Subcutaneous abdominal adipose tissue (tissue), 5 donors: ENCODE measurements around the gene CHERP.
A peak's percentile ranks its signal among the peaks of the same experiment; 100 is the strongest.

ENCODE experiments used
- H3K27ac ChIP-seq: one replicate; pipeline ENCODE4 v1.7.0; 2013; ENCODE audit warnings: low read depth, mild to moderate bottlenecking, inconsistent platforms, low read length, moderate library complexity
- H3K27me3 ChIP-seq, 5 donors: one replicate each; pipeline ENCODE4 v1.7.0; 2013; ENCODE audit warnings: low read length in 5 of 5, inconsistent platforms in 1 of 5; ENCODE audit not compliant: control insufficient read depth in 5 of 5, insufficient read depth in 4 of 5
- H3K36me3 ChIP-seq, 5 donors: one replicate each; pipeline ENCODE4 v1.7.0; 2013; ENCODE audit warnings: low read length in 5 of 5; ENCODE audit not compliant: control insufficient read depth in 5 of 5, insufficient read depth in 5 of 5
- H3K4me1 ChIP-seq, 5 donors: one replicate each; pipeline ENCODE4 v1.7.0; 2013; ENCODE audit warnings: low read length in 5 of 5, mild to moderate bottlenecking in 3 of 5, moderate library complexity in 1 of 5; ENCODE audit not compliant: control insufficient read depth in 5 of 5, insufficient read depth in 5 of 5
- H3K4me3 ChIP-seq, 5 donors: one replicate each; pipeline ENCODE4 v1.7.0; 2013; ENCODE audit warnings: low read length in 5 of 5, low read depth in 1 of 5
- H3K9ac ChIP-seq, 5 donors: one replicate each; pipeline ENCODE4 v1.7.0; 2013; ENCODE audit warnings: low read length in 5 of 5, mild to moderate bottlenecking in 4 of 5, moderate library complexity in 3 of 5
- H3K9me3 ChIP-seq, 5 donors: one replicate each; pipeline ENCODE4 v1.7.0; 2013; ENCODE audit warnings: low read length in 5 of 5; ENCODE audit not compliant: control insufficient read depth in 5 of 5
- donor health status: healthy.
- donor health status: healthy.
- donor health status: healthy.
- donor health status: healthy.
- donor health status: healthy.

CHERP gene

DNA sequence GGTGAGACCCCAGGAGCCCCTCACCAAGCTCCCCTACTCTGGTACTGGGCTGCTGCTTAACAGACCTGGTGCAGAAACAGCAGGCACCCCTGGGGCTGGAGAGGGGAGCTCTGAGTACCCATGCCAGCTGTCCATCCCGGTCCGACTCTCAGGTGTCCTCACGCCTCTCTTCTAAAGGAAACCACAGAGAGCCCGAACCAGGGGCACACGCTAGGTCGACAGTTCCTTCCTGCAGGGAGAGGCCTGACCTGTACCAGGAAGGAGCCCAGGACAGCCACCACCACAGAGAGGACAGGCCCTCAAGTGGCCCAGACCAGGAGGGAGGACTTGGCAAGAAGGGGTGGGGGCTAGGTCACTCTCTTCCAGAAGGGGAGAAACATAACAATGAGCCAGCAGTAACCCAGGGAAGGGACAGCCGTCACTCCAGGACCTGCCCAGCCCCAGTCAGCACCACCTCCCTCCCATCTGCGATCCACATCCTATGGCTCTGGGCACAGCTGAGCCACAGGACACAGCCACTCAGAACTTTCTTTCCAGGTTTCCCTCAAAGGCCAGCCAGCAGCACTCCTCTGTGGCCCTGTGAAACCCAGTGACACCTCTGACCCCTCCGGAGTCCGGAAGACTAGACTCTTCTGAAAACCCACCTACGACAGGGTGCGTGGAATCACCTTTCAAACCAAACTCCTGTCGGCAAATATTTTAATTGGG, 43.0 kb upstream of the CHERP start:
- Histone ChIP-seq H3K4me3 (peak overlapping the region in 4 of 5 donors; percentile 6 to 32 (median 8)), H3K4me1 (peaks cover 45 to 97% (median 92%) of the 10 kb centered on the region in 5 donors), H3K9me3 (no peaks in the 10 kb centered on the region), H3K27me3 (peaks cover 0 to 3% (median 0%) of the 10 kb centered on the region in 5 donors), H3K9ac (peak overlapping the region in 3 of 5 donors; percentile 18 to 70 (median 26)), H3K27ac (peak overlapping the region; percentile 79), H3K36me3 (no peaks in the 10 kb centered on the region)

DNA sequence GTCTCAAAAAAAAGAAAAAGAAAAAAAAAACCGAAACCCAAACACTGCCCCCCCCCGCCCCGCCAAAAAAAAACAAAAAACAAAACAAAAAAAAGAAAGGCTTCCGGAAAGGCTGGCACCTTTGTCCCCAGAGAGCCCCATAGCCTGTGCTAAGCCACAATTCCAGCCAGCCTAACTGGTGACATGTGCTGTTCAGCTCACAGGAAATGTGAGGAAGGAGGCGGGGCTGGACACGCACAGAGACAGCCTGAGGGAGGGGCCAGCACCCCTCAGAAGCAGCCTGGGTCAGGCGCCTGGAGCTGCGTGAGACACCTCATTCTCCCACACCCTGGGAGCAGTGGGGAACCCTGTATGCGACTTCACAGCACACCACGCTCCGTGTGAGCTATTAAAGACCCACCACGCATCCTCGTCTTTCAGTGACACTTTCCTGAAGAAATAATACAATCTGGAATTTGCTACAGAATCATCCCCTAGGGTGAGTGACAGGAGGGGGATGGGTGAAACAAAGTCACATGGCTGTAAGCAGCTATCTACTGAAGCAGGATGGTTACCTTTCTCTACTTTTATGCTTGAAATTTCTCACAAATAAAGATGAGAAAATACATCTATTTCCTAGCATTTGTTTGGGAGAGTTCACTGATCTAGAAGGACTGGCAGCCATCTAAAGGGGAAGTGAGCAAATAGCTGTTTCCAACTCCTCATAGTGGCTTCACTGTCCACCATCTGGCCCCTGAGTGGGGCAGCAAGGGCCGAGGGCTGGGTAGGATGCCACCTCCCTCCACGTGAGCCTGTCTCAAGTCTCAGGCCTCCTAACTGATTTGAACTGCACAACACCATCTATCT, 42.2 kb upstream of the CHERP start:
- H3K4me1 ChIP-seq = peaks cover 45 to 90% (median 89%) of the 10 kb centered on the region in 5 donors
- H3K9ac ChIP-seq = peak overlapping the region in 3 of 5 donors; percentile 0 to 70 (median 66)
- peak overlapping the region; percentile 7 to 47 (median 25) for H3K4me3 ChIP-seq
- peaks cover 0 to 5% (median 0%) of the 10 kb centered on the region in 5 donors for H3K36me3 ChIP-seq
- H3K27me3 ChIP-seq = peaks cover 0 to 3% (median 0%) of the 10 kb centered on the region in 5 donors
- no peaks in the 10 kb centered on the region for H3K9me3 ChIP-seq
- H3K27ac ChIP-seq = peak overlapping the region; percentile 79

DNA sequence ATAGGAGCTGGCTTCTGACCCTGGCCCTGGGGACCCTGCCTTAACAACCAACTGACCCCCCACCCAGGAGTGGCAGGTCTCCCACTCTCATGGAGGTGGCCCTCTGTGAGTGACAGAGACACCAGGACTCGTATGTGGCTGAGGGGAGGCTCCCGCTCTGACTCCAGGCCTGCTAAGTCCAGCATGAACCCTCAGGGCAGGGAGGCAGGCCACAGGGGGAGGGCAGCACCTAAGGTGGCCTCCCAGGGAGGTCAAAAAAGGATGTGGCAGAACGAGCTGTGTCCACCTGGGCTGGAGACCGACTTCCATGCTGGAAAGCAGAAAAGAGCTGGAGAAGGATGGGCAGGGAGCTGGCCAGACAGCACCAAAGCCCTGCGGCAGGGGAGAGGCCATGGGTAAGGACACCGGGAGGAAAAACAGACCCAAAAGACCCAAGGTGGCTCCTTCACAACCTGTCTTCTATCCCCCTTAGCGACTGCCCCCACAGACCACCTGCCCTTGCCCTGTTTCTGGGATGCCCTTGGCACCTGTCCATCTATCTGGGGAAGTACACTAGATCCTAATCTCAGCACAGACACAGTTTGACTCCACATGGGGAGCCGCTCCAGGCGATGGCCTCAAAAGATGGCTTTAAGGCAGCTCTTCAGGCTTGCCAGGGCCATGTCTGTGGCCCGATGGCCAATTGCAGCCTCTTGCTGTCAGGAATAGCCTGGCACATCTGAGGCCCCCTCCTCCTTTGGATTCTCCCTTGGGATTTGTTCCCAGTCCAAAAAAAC, 40.4 kb upstream of the CHERP start:
- Histone ChIP-seq H3K4me3 (no peak overlapping the region), H3K4me1 (peaks cover 40 to 82% (median 76%) of the 10 kb centered on the region in 5 donors), H3K27me3 (peaks cover 0 to 3% (median 0%) of the 10 kb centered on the region in 5 donors), H3K9ac (peak overlapping the region in 2 of 5 donors; percentile 33 to 35), H3K27ac (peak overlapping the region; percentile 76), H3K36me3 (peaks cover 0 to 22% (median 10%) of the 10 kb centered on the region in 5 donors), H3K9me3 (no peaks in the 10 kb centered on the region)

DNA sequence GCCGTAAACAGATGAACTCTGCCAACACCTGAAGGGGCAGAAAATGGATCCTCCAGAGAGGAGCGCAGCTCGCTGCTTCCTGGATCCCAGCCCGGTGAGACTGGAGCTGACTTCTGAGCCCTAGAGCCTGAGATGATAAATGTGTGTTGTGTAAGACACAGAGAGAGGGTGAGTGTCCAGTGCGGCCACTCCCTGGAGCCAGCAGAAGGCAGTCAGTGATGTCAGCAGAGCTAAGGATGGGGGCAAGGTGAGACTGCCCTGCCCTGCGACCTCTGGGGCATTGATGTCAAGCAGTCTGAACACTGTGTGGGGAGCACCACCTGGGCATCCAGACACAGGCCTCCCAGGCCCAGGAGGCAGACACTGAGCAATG, 39.7 kb upstream of the CHERP start:
- H3K36me3 ChIP-seq = peaks cover 0 to 23% (median 13%) of the 10 kb centered on the region in 5 donors
- peak overlapping the region in 2 of 5 donors; percentile 38 to 39 for H3K9ac ChIP-seq
- H3K4me1 ChIP-seq = peaks cover 39 to 82% (median 75%) of the 10 kb centered on the region in 5 donors
- H3K27me3 ChIP-seq = peaks cover 0 to 3% (median 0%) of the 10 kb centered on the region in 5 donors
- peak overlapping the region in 1 of 5 donors; percentile 19 for H3K4me3 ChIP-seq
- H3K27ac ChIP-seq = peak overlapping the region; percentile 76
- no peaks in the 10 kb centered on the region for H3K9me3 ChIP-seq

DNA sequence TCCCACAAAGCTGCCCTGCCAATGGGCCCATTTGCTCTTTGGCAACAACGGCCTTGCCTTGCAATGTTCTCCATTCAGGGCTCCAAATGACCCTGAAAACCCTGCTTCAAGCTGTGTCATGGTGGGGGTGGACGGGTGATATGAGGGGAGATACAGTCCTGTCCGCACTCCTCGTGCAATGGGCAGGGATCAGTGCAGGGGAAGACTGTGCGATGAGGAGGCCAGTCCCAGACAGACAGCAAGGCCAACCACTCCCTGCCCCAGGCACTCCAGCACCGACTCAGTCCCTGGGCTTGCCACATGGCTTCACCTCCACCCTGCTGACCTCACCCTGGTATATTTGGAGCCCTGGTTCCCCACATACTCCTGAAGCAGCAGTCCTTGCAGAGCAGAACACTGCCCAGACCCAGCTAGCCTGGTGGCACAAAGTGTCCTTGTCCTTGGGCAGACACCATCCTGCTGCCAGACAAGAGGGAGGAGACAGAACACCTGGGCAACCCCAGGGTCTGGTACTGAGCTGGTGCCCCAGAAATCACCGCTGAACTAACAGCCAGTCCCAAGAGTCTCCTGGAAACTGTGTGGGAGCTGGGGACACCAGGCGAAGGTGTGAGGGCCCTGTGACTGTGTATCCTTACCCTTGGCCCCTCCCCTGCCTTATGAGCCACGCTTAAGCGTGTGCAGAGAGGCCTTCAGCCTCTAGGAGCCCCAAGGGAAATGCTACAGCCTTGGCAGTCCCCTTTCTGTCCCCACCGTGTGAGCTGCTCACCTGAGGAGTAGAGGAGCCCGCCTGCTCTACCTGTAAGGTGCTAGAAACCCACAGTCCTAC, 39.1 kb upstream of the CHERP start:
- Histone ChIP-seq H3K27ac (peak overlapping the region; percentile 76), H3K27me3 (peaks cover 0 to 3% (median 0%) of the 10 kb centered on the region in 5 donors), H3K4me3 (peak overlapping the region in 1 of 5 donors; percentile 19), H3K36me3 (peaks cover 0 to 29% (median 19%) of the 10 kb centered on the region in 5 donors), H3K9ac (peak overlapping the region in 3 of 5 donors; percentile 38 to 56 (median 39)), H3K4me1 (peaks cover 38 to 82% (median 75%) of the 10 kb centered on the region in 5 donors), H3K9me3 (no peaks in the 10 kb centered on the region)

DNA sequence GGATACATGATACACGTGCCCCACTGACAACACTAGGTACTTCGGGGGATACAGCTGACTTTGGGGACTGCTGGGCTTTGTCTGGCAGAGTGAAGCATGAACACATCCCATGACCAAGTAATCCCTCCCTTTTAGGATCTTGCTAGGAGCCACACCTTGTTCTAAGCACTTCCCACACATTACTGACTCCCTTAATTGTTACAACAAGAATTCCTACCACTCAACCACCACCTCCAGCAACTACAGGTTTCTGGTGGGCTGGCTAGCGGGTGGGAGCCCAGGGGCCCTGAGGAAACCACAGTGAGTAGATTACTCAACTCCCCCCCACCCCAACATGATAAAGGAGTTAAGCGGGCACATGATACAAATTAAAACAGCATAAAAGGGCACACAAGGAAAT, 37.1 kb upstream of the CHERP start:
- Histone ChIP-seq H3K27ac (no peak overlapping the region), H3K4me3 (no peak overlapping the region), H3K9me3 (no peaks in the 10 kb centered on the region), H3K36me3 (peaks cover 0 to 45% (median 32%) of the 10 kb centered on the region in 5 donors), H3K4me1 (peaks cover 27 to 73% (median 64%) of the 10 kb centered on the region in 5 donors), H3K27me3 (peaks cover 0 to 2% (median 0%) of the 10 kb centered on the region in 5 donors), H3K9ac (no peak overlapping the region)

DNA sequence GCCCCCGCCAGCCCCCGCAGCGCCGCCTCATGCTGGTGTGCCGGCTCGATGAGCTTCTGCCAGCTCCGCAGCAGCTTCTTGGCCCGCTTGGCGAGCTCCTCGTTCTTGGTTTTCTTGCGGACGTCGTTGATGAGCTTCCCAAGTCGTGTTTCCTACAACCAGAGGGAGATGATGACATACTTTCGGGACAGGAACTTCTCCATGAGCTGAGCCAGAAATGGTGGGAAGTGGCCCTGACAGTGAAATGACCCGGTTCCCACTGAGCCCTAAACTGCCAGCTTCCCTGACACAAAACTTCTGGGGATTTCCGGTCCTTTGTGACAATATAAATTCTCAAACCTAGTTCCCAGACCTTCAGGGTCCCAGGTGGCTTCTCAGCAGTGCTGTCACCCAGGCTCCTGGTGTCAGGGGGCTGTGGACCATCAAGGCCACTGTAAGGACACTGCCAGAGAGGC, 35.3 kb upstream of the CHERP start:
- H3K9ac ChIP-seq = peak overlapping the region in 3 of 5 donors; percentile 17 to 79 (median 49)
- H3K4me3 ChIP-seq = no peak overlapping the region
- H3K36me3 ChIP-seq = peaks cover 0 to 51% (median 33%) of the 10 kb centered on the region in 5 donors
- H3K9me3 ChIP-seq = no peaks in the 10 kb centered on the region
- H3K4me1 ChIP-seq = peaks cover 30 to 73% (median 64%) of the 10 kb centered on the region in 5 donors
- peak overlapping the region; percentile 71 for H3K27ac ChIP-seq
- H3K27me3 ChIP-seq = no peaks in the 10 kb centered on the region

DNA sequence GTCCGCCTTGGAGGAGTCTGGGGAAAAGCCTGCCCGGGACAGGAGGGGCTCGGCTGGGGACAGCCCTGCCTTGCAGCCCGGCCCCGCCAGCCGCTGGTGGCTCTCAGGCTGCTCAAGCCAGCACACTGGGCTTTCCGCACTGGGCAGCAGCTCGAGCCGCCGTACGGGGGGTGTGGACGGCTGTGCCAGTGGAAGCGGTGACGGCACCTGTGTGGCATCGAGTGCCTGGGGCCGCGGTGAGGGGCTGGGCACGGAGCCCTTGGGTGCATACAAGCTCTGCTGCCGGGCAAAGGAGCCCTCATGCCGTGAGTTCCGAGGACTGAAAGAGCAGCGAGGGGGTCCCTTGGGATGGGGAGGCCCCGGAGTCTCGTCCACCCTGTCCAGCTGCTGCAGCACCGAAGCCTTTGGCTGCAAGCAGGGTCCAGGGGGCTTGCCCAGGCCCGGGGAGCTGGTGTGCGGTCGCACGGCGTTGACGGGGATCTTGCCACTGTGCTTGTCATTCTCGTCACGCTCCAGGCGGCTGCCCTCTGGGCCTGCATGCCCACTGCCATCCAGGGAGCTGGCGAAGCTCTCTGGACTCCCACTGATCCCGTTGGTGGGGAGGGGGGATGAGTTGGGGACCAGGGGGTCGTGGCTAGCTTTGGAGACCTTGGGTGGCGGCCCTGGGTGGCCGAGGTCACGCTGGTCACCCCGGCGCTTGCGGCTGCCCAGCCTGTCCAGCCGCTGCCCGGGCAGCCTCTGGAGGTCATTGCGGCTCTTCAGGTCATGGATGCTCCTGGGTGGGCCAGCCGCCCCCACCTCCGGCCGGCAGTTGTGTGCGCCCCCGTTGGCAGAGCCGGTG, 34.7 kb upstream of the CHERP start:
- Histone ChIP-seq H3K27me3 (no peaks in the 10 kb centered on the region), H3K4me1 (peaks cover 28 to 69% (median 58%) of the 10 kb centered on the region in 5 donors), H3K36me3 (peaks cover 0 to 51% (median 33%) of the 10 kb centered on the region in 5 donors), H3K9ac (no peak overlapping the region), H3K9me3 (no peaks in the 10 kb centered on the region), H3K27ac (peak overlapping the region; percentile 71), H3K4me3 (no peak overlapping the region)
